Measurements from ENCODE around the gene PDE10A.
A peak's percentile ranks its signal among the peaks of the same experiment; 100 is the strongest.

Gene PDE10A

DNA sequence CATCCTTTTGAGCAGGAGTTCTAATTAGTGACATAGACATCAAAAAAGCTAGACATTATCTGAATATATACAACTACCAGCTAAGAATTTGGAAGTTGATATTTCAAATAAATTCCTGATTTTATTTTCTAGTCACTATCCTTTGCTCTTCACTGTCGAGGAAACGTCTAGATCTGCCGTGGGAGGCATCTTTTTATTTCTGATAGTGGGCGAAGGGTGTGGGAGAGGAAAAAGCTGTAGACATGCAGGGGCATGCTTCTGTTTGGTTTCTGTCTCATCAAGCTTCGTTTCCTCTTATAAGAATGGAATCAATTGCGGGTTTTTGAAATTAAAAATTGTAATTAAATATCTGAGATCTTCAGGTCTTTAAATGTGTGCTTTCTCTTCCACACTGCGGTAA is 337.4 kb downstream of the PDE10A start:
- no peak for DNase-seq

DNA sequence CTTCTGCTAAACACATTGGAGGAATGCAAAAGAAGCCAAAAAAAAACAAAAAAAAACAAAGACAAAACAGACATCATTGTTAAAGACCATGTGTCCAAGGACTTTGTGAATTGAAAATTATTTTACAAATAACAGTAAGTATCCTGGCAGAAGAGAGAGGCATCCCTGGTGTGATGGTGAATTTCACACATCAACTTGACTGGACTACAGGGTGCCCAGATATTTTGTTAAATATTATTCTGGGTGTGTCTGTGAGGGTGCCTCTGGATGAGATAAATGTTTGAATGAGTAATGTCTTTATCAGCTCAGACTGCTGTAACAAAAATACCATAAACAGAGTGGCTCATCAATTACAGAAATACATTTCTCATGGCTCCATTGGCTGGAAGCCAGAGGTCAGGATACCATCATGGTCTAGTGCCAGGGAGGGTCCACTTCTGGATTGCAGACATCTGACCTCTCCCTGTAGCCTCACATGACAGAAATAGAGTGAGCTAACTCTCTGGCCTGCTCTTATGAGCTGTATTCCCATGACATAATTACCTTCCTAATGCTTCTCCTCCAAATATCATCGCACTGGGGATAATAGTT is 341.4 kb downstream of the PDE10A start:
- DNase-seq, result peak; percentile 0

DNA sequence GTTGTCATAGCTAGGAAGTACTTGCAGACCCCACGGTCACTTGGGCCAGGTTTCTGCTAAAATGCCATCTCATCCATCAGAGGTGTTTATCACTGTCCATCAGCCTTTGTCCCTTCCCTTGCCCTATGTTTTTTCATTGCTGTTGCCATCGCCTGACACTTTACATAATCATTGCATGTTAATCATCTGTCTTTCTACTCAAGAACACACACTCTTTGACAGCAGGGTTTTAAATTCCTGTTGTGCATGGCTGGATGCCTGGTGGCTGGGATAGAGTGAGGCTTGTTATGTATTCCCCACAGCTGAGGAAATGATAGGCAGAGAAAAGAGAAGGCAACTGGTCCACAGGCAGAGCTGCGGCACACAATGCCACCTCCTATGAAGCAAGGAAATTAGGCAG is 341.9 kb downstream of the PDE10A start:
- peak; percentile 0 for DNase-seq

DNA sequence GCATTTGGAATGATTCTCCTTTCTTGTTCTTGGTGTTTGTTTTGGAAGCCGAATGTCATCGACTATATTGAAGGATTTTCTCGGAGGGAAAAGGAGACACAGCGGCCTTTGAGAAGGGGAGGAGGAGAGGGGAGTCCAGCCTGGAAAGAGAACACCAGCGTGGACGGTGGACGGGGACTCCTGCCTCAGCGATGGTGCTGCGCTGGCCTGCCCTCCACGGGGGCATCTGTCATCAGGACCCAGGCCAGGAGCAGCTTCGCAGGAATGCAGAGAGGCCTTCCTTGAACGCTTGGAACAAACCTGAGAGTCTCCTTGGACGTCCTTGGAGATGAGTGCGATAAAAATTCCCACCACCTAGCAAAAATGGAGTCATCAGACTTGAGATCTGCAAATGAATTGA is 345.3 kb downstream of the PDE10A start:
- DNase-seq, result no peak

DNA sequence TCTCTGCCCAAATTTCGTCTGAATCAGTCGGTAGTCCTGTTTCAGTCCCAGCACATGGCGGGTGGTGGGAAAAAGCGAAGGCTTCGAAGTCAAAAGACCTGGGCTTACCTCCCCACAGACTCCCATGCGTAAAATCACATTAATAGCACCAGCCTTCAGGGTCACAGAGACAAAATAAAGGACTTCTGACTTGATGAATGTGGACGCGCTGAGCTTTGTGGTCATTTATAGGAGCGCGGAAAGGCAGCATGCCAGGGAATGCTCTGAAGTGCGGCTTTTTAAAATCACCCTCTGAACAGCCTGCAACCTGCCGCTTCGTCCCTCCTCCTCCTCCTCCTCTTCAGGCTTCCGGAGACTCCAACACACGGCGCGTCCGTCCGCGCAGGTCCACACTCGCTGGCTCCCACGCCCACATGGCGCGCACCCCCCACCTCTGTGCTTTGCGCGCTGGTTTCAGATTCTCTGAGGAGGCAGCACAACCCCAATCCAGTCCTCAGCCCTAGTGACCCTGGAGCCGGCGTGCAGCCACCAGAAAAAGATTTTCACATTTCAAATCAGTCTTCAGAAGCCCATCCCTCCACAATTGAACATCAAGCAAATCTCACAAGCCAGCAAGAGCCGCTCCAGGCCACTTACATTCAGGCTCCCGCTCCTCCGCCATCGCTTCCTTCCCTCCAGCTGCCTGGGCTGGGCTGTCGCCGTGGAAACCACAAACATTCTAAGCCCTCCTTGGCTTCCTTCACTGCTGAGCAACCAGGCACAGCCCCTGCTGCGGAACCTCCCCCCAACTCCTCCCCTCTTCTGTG is 353.9 kb downstream of the PDE10A start, which contains the start of gene C6orf118:
TSS of gene C6orf118 (minus strand) at position 680 of the 806 bp plus-strand sequence. CDS start at position 661, 19 bp downstream.
- DNase-seq, result peak; percentile 95

DNA sequence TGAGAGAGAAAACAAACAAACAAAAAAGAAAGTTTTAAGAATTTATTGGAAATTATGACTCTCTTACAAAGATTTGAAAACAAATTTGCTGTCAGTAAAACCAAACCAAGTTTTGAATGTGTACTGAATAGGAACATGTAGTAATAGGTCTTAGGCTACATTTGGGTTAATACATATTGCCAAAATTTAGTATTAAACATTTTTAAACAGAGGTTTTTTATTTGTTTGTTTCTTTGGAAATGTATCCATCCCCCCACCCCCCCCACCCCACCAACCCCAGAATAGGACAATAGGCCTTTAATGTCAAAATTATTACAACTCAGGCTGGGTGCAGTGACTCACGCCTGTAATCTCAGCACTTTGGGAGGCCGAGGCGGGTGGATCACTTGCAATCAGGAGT is 356.1 kb downstream of the PDE10A start:
- DNase-seq, result no peak

DNA sequence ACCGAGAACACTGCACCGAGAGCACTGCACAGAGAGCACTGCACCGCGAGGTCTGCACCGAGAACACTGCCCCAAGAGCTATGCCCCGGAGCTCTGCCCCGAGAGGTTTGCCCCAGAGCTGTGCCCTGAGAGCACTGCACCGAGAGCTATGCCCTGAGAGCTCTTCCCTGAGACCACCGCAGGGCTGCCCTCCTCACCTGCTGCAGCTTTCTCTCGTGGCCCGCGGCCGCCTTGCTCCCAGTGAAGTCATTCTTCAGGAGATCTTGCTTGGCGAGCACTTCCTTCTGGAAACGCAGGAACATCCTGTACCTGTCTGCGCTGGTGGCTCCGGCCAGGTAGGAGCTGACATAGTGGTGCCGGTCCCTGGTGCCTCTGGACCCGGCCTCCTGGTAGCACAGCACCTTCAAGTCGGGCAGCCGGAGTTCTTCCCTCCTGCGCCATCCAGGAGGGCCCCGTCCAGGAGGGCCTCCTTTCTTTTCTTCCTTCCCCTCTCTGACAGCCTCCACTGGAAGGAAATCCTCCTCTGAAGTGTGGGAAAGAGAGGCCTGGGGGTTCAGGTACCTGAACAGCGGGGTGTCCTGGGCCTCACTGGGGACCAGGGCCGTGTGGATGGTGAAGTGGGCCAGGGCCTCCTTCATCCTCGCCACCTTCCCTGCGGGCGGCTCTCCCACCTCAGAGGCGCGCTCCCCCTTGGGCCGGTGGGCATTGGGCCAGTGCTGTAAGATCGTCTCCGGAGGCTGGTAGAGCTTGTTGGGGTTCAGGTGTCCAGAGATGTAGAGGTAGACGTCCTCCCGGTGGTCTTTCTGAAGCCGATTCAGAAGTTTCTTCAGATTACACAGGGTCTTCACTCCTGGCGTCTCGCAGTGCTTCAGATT is 361.4 kb downstream of the PDE10A start:
- no peak for DNase-seq

DNA sequence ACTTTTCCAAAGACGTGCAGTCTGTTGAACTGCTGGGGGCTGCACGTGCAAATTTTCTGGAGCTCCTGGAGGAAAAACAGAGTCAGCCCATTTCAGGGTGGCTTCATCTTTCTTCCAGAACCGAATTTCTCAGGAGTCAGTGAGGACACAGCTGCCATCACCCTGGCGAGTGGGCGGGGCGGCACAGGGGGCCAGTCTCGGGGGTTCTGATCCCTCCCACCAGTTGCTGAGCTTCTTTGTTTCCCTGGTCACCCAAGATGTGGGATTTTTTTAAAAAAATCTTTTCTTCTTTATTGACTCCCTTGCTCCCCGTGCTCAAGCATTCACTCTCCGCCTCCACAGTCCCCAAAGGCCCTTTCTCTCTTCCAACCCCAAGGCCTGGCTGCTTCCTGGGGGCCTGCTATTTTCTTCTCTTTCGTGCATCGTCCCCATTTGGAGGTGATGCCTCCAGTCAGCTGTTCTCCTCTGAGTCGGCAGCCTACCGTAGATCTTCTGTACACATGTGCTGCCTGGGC is 362.6 kb downstream of the PDE10A start:
- DNase-seq, result no peak

DNA sequence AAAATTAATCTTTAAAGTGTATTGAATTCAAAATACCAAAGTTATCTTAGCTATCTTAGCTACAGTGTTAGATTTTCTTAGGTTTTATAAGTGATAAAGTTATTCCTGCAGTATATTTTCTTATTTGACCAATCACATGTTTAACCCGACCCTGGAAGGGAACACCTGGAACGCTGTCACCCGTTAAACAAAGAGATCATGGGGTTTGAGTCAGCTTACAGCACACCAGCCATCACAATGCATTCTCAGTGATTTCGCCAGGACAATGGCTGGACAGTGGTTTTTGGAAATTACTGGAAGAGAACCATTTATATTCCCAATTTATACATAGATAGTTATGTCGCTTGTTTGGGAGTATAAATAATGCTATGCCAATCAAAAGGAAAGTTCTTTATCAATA is 364.2 kb downstream of the PDE10A start:
- no peak for DNase-seq

DNA sequence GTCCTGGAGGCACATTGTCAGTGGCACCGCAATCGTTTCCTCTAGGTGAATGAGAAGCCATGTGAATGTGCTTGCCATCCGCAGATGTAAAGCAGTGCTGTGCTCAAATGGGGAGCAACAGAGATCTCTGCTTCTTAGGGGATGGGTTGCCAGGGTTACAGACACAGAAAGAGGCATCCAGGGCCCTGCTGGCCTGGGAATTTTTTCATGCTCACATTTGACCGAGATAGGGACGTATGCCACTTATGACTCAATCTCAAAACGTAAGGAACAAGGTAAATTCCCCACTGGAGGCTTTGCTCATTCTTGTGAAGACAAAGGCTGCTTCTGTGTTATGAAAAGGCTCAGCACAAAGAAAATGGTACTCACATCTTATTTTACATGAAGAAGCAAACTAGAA is 364.6 kb downstream of the PDE10A start:
- no peak for DNase-seq

DNA sequence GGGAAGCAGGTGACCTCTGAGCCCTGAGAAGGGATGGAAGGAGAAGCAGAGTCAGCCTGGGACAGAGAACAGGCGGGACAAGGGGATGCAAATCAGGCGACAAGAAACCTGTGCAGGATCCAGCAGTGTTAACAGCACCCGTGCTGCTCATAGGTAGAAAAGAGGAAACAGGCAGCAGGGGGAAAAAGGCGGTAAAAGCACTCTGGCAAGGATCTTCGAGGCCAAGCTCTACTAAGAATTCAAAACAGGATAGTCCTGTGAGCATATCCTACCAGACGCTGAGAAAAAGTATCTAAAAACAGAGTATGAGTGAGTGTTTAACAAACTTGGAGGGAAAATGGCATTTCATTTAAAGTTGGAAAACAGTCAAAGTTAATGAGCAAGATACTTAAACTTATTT is 370.4 kb downstream of the PDE10A start:
- DNase-seq, result no peak
